Measurements from ENCODE around the gene UHMK1. TPM values are rescaled to one million over a fixed set of nuclear protein-coding genes. Genes with fewer than 3 reads are reported as not detected.
A peak's percentile ranks its signal among the peaks of the same experiment; 100 is the strongest.
"Not testable (repeated sequence)": the region's sequence is repeated elsewhere in the genome, so short reads cannot be mapped to it uniquely, and the experiment has no call there.

The UHMK1 gene
- total RNA-seq, 1 donor from 2014 or later: 27.5 TPM

DNA sequence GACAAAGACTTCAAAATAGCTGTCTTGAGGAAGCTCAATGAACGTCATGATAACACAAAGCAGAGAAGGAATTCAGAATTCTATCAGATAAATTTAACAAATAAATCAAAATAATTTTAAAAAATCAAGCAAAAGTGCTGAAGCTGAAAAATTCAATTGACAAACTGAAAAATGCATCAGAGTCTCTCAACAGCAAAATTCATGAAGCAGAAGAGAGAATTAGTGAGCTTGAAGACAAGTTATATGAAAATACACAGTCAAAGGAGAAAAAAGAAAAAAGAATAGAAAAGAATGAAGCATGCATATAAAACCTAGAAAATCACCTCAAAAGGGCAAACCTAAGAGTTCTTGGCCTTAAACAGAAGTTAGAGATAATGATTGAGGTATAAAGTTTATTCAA, 21.0 kb upstream of the UHMK1 start:
- H3K36me3 ChIP-seq: no peaks in the 10 kb centered on the region
- intact Hi-C loops (cut with DNase I): no loop called here

GRCh38 chr1:162485236-162485635, 12.4 kb upstream of the UHMK1 start:
- Histone ChIP-seq H3K9me3 (no peaks in the 10 kb centered on the region), H3K4me3 (no peak overlapping the region), H3K27me3 (no peaks in the 10 kb centered on the region), H3K36me3 (no peaks in the 10 kb centered on the region), H3K4me1 (no peaks in the 10 kb centered on the region), H3K27ac (no peak overlapping the region)
- TF ChIP-seq POLR2A (IDR thresholded peaks at IDR 0.05): no peak
- intact Hi-C loops (cut with DNase I): no loop called here
- no peak for DNase-seq (ENCODE audit: extremely low spot score in 2 of 2)

More for the DNA sequence above, 21.0 kb upstream of the UHMK1 start:
- TF ChIP-seq POLR2A (IDR thresholded peaks at IDR 0.05): no peak
- TF ChIP-seq, protein P1, sequence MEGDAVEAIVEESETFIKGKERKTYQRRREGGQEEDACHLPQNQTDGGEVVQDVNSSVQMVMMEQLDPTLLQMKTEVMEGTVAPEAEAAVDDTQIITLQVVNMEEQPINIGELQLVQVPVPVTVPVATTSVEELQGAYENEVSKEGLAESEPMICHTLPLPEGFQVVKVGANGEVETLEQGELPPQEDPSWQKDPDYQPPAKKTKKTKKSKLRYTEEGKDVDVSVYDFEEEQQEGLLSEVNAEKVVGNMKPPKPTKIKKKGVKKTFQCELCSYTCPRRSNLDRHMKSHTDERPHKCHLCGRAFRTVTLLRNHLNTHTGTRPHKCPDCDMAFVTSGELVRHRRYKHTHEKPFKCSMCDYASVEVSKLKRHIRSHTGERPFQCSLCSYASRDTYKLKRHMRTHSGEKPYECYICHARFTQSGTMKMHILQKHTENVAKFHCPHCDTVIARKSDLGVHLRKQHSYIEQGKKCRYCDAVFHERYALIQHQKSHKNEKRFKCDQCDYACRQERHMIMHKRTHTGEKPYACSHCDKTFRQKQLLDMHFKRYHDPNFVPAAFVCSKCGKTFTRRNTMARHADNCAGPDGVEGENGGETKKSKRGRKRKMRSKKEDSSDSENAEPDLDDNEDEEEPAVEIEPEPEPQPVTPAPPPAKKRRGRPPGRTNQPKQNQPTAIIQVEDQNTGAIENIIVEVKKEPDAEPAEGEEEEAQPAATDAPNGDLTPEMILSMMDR (IDR thresholded peaks at IDR 0.05): no peak
- no peak for TF ChIP-seq POLR2AphosphoS5 (IDR thresholded peaks at IDR 0.05; ENCODE audit: insufficient read depth in 1 of 2, low read depth in 1 of 2)
- H3K27ac ChIP-seq: no peak overlapping the region
- no peak for DNase-seq (ENCODE audit: extremely low spot score in 2 of 2)
- H3K9me3 ChIP-seq: no peaks in the 10 kb centered on the region
- H3K4me1 ChIP-seq: no peaks in the 10 kb centered on the region
- no peak overlapping the region for H3K4me3 ChIP-seq
- H3K27me3 ChIP-seq: no peaks in the 10 kb centered on the region

- no peaks in the 10 kb centered on the region for H3K4me1 ChIP-seq
- intact Hi-C loops (cut with DNase I): no loop called here
- TF ChIP-seq POLR2AphosphoS5 (IDR thresholded peaks at IDR 0.05; ENCODE audit: insufficient read depth in 1 of 2, low read depth in 1 of 2) (no peak), POLR2A (IDR thresholded peaks at IDR 0.05) (no peak)
- TF ChIP-seq, protein P1 (IDR thresholded peaks at IDR 0.05): no peak
- H3K36me3 ChIP-seq: no peaks in the 10 kb centered on the region
- H3K27me3 ChIP-seq: no peaks in the 10 kb centered on the region
- no peak overlapping the region for H3K27ac ChIP-seq
- H3K4me3 ChIP-seq: no peak overlapping the region
- no peak for DNase-seq (ENCODE audit: extremely low spot score in 2 of 2)
- no peaks in the 10 kb centered on the region for H3K9me3 ChIP-seq
These were observed 10.4 kb upstream of the UHMK1 start for GRCh38 chr1:162487241-162487640.

- no peaks in the 10 kb centered on the region for H3K36me3 ChIP-seq
- H3K27me3 ChIP-seq: no peaks in the 10 kb centered on the region
- intact Hi-C loops (cut with DNase I): no loop called here
- no peaks in the 10 kb centered on the region for H3K9me3 ChIP-seq
- no peak overlapping the region for H3K27ac ChIP-seq
- TF ChIP-seq POLR2AphosphoS5 (IDR thresholded peaks at IDR 0.05; ENCODE audit: insufficient read depth in 1 of 2, low read depth in 1 of 2) (no peak), POLR2A (IDR thresholded peaks at IDR 0.05) (no peak)
- TF ChIP-seq, protein P1 (IDR thresholded peaks at IDR 0.05): no peak
- no peak overlapping the region for H3K4me3 ChIP-seq
- H3K4me1 ChIP-seq: no peaks in the 10 kb centered on the region
- DNase-seq (ENCODE audit: extremely low spot score in 2 of 2): no peak
These were observed 9.4 kb upstream of the UHMK1 start for GRCh38 chr1:162488219-162488618.

GRCh38 chr1:162495531-162496233, 1.9 kb upstream of the UHMK1 start:
- intact Hi-C loops (cut with DNase I); H3K9me3 ChIP-seq; H3K27me3 ChIP-seq; H3K27ac ChIP-seq; DNase-seq (ENCODE audit: extremely low spot score in 2 of 2); H3K4me3 ChIP-seq: not testable (repeated sequence)
- peaks cover 0 to 10% of the 10 kb centered on the region in 2 donors for H3K36me3 ChIP-seq
- peaks cover 30% of the 10 kb centered on the region for H3K4me1 ChIP-seq

DNA sequence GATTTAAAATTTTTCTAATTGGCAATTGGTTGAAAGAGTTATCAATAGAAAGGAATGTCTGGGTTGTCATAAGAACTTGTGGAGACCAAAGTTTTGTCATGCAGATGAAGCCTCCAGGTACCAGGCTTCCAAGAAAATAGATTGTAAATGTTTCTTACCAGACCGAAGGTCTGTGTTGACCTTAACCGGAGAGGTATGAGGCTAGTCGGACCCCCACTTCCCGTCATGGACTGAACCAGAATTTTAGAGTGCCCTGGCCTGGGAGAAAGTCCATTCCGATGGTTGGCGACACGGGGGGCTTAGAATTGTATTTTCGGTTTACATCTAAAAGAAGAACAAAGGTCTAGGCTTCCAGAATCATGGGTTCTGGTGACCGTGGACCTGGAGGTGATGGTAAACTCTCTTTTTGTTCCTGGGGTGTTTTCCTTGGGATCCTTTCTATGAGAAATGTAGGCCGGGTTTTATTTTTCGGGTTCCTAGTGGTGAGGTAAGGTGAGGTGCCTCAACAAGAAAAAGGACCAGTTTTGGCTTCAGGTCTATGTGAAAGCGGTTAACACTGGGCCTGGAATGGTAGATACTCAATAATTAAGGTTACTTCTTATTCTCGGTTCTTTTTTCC, 405 bp upstream of the UHMK1 start:
- TF ChIP-seq, protein P1 (IDR thresholded peaks at IDR 0.05): peak in 1 of 3 experiments; percentile 19
- TF ChIP-seq POLR2AphosphoS5 (IDR thresholded peaks at IDR 0.05; ENCODE audit: insufficient read depth in 1 of 2, low read depth in 1 of 2): no peak
- intact Hi-C loops (cut with DNase I): no loop called here
- H3K27me3 ChIP-seq: no peaks in the 10 kb centered on the region
- peaks cover 0 to 19% of the 10 kb centered on the region in 2 donors for H3K36me3 ChIP-seq
- H3K9me3 ChIP-seq: no peaks in the 10 kb centered on the region
- DNase-seq (ENCODE audit: extremely low spot score in 2 of 2): no peak
- H3K4me1 ChIP-seq: peaks cover 35% of the 10 kb centered on the region
- peak overlapping the region; percentile 94 for H3K27ac ChIP-seq
- peak overlapping the region; percentile 70 to 95 for H3K4me3 ChIP-seq
